Kasumi-1 (cell line): ENCODE measurements around the gene HSPG2.
"Not testable (repeated sequence)": the region's sequence is repeated elsewhere in the genome, so short reads cannot be mapped to it uniquely, and the experiment has no call there.

ENCODE experiments used
- DNase-seq, 2 experiments: peaks; one replicate each; lab custom pipeline; 2025; lab: John Stamatoyannopoulos, UW

HSPG2 gene

GRCh38 chr1:21843208-21843607 lies 93.9 kb downstream of the HSPG2 start:
- DNase-seq, result no peak

DNA sequence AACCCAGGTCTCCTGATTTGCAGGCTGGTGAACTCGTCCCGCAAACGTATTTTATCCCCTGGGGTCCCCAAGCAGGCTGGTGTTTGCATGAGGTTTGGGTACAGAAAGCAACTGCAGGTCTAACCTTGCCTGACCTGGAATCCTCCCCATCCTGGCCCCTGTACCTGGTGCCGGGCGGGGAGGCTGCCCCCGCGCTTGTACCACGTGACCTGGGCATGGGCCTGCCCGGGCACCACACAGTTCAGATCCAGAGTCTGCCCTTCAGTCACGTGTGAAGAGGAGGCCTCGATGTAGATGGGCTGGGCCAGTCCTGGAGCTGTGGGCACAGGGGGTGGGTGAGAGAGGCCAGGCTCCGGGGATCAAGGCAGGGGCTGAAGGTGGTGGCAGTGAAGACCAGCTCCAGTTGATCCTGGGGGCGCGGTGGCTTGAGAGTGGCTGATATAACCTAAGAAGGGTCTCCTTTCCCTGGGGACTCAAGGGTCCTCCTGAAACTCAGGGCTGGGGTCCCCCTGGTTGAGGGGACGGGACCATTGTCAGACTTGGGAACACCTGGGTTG lies 94.4 kb downstream of the HSPG2 start:
- DNase-seq, result no peak

GRCh38 chr1:21841852-21842466 lies 95.2 kb downstream of the HSPG2 start:
- no peak for DNase-seq

DNA sequence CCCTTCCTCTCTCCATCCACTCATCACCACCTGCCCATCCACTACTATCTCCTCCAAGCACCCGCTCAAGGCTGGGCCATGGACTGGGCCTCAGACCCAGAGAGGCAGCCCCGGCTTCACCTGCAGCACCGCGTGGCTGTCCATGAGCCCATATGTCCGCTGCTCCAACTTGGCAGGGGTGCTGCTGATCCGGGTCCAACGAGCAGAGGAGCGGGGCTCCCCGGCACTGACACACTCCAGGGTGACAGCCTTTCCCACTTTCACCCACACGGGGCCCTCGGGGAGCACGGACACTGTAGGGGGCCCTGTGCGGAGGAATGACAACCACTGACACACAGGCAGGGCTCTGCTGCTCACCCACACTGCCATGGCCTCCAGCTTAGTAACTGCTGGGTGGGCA lies 96.1 kb downstream of the HSPG2 start:
- no peak for DNase-seq

GRCh38 chr1:21839337-21840037 lies 97.6 kb downstream of the HSPG2 start:
- no peak for DNase-seq

DNA sequence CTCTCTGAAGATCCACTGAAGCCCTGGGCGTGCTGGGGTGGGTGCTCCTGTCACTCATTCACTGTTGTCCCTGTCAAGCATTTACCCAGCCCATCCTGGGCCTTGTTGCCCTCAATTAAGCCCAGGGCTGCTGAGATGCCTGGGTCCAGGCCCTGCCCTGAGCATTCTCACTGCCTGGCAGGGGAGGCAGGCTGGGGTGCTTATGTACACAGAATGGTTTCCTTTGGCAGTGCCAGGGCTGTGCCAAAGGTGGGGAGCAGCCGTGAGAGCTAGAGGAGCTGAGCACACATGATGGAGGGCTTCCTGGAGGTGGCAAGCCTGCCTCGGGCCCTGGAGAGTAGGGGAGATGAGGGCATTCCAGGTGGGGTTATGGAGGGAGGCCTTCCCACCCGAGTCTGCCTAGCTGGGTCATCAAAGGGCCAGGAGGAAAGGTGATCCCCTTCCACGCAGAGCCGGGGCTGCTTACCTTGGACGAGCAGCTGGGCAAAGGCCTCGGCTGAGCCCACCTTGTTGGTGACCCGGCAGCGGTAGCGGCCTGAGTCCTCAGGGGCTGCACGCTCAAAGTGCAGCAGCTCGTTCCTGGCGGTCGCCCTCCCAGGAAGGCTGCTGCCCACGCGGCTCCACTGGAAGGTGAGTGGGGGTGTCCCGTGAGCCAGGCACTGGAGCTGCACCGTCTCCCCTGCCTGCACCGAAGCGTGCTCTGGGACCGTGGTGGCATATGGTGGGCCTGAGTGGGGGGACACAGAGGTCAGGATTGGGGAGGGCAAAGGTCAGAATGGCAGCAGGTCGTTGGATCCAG lies 98.6 kb downstream of the HSPG2 start:
- DNase-seq, result no peak

GRCh38 chr1:21837476-21837875 lies 99.6 kb downstream of the HSPG2 start:
- DNase-seq, result no peak

DNA sequence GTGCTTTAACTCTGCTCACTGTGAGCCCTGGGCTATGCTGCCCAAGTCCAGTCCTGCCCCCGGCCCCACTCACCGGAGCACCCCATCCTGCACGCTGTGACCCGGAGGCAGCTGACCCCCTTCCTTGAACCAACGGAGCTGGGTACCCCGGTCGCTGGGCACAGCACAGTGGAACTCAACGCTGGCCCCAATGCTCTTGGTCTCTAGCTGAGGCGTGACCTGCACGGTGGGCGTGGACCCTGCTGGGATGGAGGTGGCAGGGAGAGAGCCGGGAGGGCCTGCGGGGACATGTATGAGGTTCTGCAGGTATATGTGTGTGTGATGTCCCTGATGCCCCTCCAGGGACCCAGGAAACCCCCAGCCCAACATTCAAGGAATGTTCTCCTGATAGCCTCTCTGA lies 100.4 kb downstream of the HSPG2 start:
- no peak for DNase-seq

DNA sequence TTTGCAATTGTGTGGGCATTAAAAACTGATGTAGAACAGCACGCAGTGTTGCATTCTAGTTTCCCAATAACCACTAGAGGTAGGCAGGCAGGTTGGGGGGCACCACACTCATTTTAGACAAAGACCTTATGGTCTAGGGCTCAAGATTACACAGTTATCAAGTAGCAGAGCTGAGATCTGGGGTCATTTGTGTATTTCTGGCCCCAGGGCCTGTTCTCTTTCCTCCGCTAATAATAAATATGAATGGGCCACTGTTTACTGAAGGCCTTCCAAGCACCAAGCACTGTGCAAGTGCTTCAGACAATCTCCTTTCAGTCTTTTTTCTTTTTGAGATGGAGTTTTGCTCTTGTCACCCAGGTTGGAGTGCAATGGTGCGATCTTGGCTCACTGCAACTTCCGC lies 101.1 kb downstream of the HSPG2 start:
- no peak for DNase-seq

- no peak for DNase-seq
Measured at GRCh38 chr1:21834666-21835065, 102.4 kb downstream of the HSPG2 start.

- no peak for DNase-seq
Measured at GRCh38 chr1:21834094-21834493, 103.0 kb downstream of the HSPG2 start.

- no peak for DNase-seq
Measured at GRCh38 chr1:21833392-21833976, 103.6 kb downstream of the HSPG2 start.

DNA sequence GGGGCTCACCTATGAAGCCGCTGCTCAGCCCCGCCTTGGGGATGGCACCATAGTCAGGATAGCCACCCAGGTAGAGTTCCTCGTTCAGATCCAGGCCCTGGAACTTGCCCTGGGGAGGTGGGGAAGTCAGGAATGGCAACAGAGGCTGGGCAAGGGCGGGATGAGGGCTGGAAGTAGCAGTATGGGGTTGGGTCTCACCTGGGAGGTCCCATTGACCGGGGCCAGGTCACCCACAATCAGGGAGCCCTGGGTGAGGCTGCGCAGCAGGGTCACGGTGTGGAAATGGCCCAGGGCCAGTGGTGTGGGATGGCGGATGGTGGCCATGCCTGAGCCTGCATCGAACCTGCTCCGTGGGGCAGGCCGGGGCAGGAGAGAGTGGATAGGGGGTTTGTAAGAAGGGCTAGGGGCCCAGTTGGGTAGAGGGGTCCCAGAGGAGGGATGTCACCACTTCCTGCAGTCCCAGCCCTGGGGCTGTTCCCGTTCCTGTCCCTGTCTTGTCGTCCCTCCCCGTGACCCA lies 105.6 kb downstream of the HSPG2 start:
- DNase-seq, result no peak

GRCh38 chr1:21830792-21831453 lies 106.2 kb downstream of the HSPG2 start:
- DNase-seq, result no peak

GRCh38 chr1:21829294-21829693 lies 107.8 kb downstream of the HSPG2 start:
- DNase-seq, result no peak

- no peak for DNase-seq
Measured at GRCh38 chr1:21828506-21829210, 108.5 kb downstream of the HSPG2 start.

DNA sequence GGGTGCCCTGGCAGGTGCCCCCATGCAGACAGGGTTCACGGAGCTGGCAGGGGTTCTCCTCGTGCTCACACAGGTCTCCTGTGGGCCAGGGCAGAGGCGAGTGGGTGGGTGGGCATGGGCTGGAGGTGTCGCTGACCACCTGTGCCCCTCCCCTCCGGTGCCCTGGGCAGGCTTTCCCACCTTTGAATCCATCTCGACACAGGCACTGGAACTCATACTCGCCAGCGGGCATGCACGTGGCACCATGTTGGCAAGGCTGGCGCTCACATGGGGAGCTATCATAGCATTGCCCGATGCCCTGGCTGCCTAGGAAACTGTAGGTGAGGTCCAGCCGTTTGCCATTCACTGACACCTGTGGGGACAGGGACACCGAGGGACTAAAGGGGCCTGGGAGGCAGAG lies 109.0 kb downstream of the HSPG2 start:
- no peak for DNase-seq

- no peak for DNase-seq
Measured at GRCh38 chr1:21827141-21827679, 109.9 kb downstream of the HSPG2 start.

DNA sequence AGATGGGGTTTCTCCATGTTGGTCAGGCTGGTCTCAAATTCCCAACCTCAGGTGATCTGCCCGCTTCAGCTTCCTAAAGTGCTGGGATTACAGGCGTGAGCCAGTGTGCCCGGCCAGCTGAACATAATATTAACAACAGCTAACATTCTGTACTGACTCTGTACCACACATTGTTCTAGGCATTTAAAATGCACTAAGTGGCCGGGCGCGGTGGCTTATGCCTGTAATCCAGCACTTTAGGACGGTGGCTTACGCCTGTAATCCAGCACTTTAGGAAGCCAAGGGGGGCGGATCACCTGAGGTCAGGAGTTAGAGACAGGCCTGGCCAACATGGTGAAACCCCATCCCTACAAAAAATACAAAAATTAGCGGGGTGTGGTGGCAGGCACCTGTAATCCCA lies 110.4 kb downstream of the HSPG2 start:
- DNase-seq, result not testable (repeated sequence)

DNA sequence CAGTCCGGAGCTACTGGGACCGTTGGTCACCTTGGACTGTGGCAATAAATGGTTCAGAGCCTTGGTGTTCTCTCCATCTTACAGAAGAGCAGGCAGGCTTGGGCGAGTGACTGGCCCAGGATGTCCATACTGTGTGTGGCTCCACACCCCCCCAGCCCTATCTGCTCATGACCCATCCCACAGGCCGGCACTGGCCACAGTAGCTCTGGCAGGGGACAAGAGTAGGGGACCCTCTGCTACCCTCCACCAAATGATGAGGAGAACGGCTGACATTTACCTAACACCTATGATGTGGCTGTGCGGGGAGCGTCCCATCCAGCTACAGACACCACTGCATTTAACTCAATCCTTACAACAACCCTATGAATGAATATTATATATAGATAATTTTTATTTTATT lies 111.7 kb downstream of the HSPG2 start:
- DNase-seq, result no peak

DNA sequence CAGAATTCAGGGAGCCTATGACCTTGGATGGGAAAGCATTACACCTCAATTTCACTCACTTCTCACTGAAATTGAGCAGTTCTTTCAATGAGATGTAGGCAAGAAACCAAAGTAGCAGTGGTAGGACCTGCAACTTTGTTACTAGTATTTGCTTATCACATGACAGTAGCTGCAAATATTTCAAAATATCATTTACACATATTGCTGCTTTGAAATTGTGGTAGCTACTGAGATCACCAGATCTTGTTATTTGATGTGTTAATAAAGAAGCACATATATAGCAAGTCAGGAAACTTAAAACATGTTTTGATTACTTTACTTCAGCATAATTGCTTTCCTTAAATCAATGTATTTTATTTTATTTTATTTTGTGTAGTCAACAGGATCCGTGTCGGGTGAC lies 112.2 kb downstream of the HSPG2 start:
- no peak for DNase-seq
